HG02943 (cell line): ENCODE measurements around the gene PHF19.

Experiments used
- ATAC-seq: cut with Tn5 transposase; IDR thresholded peaks from one replicate; pipeline ENCODE4 v1.9.1; 2021; ENCODE audit warnings: mild to moderate bottlenecking, low read depth, moderate library complexity; ENCODE audit not compliant: unreplicated experiment

The PHF19 gene

GRCh38 chr9:120820095-120820494, 56.9 kb downstream of the PHF19 start:
- ATAC-seq: no peak

- no peak for ATAC-seq
Measured at GRCh38 chr9:120818595-120818994, 58.4 kb downstream of the PHF19 start.

- ATAC-seq: no peak
Measured at GRCh38 chr9:120815075-120815474, 61.9 kb downstream of the PHF19 start.

DNA sequence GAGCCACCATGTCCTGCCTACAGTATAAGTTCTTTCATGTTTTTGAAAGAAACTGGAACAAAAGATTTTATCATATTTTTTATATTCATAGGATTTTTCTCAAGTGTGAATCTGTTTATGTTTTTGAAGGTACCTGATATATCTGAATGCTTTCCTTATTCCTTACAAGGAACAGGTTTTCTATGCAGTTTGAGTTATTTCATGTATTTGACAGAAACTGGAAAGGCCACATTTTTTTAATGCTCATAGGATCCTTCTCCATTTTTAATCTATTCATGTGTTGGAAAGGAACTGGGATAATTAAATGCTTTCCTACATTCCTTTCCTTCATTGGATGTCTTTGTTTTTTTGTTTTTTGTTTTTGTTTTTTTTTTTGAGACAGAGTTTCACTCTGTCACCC, 68.1 kb downstream of the PHF19 start:
- no peak for ATAC-seq

DNA sequence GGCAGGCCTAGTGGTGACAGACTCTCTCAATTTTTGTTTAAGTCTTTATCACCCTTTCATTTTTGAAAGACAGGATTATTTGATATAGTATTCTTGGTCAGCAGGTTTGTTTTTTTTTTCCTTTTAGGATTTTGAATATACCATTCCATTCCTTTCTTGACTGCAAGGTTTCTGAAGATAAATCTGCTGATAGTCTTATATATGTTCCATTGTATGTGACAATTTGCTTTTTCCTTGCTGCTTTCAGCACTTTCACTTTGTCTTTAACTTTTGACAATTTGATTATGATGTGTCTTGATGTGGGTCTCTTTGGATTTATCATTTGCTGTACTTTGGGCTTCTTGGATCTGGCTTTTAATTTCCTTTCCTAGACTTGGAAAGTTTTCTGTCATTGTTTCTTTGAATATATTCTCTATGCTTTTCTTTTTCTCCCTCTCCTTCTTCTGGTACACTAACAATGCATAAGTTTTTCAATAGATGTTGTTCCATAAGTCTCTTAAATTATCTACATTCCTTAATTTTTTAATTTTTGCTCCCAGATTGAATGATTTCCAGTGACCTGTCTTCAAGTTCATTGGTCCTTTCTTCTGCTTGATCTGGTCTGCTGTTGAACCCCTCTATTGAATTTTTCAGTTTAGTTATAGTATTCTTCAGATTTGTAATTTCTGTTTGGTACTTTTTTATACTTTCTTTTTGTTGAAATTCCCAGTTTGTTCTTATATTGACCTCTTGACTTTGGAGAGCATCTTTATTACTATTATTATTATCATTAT, 69.2 kb downstream of the PHF19 start:
- ATAC-seq: no peak
